ENCODE results near the gene DHRS1.
"Not testable (repeated sequence)": the region's sequence is repeated elsewhere in the genome, so short reads cannot be mapped to it uniquely, and the experiment has no call there.

Gene DHRS1

DNA sequence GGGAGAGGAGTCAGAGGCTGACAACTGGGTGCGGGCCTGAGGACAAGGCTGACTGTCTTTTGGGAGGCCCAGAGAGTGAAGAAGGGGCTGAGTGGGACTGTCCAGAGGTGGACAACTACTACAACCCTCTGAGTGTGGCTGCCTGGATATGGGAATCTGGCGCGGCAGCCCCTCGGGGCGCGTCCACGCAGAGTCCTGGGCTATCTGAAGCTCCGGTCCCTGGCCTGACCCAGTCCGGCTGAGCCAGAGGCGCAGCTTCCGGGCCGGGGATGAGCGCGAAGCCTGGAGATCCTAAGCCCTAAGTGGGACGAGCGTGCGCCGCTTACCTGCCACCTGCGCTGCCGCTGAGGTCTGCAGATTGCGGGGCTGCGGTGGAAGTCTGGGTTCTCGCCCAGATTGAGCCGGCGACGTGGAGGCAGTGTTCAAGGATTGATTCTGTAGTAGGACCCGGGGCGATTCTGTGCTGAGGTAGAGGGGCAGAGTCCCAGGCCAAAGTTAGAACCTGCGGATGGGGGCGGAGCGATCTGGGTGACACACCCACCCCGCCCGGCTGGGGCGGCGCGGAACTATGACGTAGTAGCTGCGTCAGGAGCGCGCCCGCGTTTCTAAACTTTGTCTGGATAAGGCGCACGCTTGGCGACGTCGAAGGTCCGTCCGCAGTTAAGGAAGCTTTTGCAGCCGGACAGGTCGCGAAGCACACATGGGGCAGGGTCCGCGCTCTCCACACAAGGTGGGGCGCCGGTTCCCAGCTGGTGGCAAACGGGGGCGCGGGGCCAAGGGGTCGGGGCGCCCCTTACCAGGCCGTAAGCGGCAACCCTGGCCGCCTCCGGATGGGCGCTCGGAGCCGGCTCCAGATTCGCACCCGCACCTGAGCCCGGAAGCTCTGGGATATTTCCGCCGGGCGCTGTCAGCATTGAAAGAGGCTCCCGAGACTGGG is at the start of gene DHRS1, which contains the start of gene NOP9:
DHRS1 (minus strand) TSS at position 526 of the 937 bp plus-strand sequence. CDS start 674 bp downstream, outside the sequence.
NOP9 (plus strand) TSS at position 596 of the 937 bp plus-strand sequence; CDS start at position 701, 105 bp downstream.
- DNase-seq = peak; percentile 89 to 93

DNA sequence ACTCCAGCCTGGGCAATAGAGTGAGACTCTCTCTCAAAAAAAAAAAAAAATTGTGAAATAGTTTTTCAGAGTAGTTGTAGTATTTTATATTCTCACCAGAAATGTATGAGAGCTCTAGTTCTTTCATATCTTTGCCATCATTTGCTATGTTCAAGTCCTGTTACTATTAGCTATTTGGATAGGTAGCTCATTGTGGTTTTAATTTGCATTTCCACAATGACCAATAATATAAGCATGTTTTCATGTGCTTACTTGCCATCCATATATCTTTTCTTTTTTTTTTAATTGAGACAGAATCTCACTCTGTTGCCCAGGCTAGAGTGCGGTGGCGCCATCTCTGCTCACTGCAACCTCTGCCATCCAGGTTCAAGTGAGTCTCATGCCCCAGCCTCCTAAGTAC is 48.6 kb upstream of the DHRS1 start:
- no peak for DNase-seq

GRCh38 chr14:24347134-24347533 is 47.6 kb upstream of the DHRS1 start:
- DNase-seq = no peak

- DNase-seq = no peak
Observed at GRCh38 chr14:24343795-24344660, 44.4 kb upstream of the DHRS1 start.

DNA sequence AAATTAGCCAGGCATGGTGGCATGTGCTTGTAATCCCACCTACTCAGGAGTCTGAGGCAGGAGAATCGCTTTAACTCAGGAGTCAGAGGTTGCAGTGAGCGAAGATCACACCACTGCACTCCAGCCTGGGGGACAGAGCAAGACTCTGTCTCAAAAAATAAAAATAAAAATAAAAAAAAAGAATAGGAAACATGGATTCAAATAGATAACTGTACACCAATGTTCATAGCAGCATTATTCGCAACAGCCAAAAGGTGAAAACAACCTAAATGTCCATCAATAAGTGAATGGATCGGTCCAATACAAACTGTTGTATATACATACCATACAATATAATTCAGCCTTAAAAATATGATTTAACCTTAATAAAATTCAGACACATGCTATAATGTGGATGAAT is 43.3 kb upstream of the DHRS1 start:
- no peak for DNase-seq

DNA sequence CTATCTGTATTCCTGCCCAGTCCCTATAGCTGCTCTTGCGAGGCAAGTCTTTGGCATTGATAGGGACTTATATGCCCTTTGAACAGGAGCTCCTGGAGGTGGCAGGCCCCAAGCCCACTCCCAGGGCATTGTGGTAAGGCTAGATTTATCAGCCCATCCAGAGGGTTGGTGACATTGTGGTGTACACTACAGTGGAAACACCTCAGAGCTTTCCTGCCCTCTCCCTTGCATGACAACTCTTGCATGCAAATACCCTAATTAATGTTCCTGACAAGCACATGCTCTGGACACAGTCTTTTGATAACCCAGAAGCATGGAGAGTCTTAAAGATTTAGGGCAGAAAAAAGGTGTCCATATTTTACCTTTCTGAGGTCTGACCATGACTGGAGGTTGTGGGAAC is 41.0 kb upstream of the DHRS1 start:
- DNase-seq = no peak

DNA sequence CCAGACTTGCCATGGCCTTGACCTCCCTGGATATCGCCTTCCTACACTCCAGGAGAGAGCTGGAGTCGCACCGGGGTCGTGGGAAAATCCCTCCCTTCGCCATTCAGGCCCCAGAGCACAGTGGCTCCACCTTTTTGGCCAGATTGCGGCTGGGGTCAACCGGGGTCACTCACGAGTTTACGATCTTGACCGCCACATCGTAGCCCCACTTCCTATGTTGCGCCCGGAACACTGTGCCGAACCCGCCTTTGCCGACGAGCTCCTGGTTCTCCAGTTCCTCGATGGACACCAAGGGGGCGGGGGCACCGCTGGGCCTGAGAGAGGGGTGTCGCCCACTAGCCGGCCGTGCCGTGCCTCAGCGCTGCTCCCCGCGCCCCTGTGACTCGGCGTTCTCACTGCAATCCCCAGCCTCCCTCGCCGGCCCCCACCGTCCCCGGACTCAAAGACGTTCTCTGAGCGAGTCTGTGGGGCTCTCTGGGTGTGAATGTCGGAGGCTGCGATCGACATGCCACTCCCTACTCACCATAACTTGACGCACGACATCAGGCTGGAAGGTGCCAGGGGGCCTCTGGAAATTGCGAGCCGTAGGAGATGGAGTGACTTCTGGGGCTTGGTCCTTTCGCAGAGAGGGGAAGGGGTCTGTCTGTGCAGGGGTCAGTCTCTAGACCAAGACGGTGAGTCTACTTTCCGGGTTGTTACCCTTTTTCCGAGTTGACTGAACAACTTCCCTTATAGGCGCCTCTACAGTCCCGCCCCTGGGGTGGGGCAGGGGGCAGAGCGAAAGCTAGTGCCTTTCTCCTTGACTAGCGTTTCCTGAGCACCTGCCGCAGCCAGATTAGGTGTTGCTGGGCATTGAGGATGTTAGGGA is 39.9 kb upstream of the DHRS1 start, which contains the start of gene RIPK3:
RIPK3 (minus strand) TSS at position 708 of the 868 bp plus-strand sequence; CDS start at position 543, 165 bp downstream.
- peak; percentile 59 to 70 for DNase-seq

DNA sequence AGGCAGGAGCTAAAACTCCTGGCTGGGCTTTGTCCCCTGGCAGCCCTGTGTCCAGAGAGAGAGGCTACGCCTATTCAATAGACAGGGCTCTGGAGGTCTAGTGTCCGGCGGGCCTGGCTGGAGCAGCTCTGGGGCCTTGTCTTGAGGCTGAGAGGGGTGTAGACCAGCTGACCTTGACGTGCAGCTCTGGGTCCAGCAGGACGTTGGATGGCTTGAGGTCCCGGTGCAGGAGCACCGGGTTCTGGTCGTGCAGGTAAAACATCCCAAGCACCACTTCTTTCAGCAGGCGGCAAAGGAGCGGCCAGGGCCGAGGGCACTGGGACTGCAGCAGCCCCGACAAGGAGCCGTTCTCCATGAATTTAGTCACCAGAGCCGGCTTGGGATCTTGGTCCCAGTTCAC is 39.3 kb upstream of the DHRS1 start:
- DNase-seq = no peak

- no peak for DNase-seq
Observed at GRCh38 chr14:24337824-24338175, 38.2 kb upstream of the DHRS1 start.

DNA sequence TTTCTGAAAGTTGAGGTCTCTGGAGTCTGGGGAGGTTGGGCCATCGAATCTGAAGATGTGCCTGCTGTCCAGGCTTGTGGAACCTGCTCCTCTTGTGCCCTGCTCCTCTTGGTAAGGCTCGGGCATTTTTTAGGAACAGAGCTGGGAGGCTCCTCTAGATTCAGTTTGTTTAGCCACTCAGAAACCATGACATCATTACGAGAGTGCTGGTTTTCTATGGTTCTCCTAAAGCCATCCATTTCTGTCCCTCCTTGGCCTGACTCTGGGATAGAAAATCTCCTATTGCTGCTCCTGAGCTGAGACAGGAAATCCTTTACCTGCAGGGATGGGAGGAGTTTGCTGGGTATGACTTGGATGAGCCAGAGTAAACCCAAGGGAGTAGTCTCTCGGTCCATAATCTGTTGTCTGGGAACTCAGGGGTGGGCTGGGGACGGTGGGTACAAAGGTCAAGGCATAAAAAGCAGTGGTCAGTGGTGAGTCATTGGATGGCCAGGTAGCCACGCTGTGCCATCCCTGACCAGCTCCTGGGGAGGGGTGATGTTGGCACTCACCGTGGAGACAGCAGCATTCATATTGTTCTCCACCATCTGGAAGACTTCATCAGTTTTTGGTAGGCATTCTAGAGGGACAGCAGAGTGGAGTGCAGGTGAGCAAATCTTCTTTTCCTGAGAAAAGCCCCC is 37.7 kb upstream of the DHRS1 start:
- DNase-seq = no peak

DNA sequence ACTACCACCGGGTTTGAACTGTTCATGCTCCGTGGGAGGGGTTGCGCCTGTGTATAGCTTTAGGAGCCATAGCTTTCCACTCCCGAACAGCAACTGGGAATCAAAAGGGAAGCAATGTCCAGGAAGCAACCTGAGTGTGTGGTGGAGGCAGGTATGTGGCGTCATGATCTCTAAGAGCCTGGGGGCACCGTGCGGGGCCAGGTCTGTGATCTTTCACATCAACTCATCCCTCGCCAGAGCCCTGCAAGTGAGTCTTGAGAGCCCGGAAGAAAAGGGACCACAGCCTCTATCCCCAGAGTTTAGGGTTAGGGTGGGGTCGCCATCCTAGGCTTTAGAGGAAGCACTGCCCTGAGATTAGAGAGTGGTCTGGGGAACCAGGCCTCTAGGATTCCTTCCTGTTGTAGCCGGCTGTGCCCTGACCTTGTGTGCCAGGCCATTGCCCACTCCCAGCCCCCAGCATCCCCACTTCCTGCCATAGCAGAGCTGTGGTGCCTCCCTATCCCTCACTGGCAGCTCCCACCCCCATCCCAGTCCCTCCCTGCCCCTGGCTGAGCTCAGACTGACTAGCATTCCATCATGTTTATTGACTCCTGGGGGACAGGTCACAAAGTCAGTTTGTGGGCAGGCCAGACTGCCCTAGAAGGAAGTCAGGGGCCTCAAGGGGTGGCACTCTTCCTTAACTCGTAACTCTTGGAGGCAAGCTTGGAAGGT is 36.0 kb upstream of the DHRS1 start:
- no peak for DNase-seq

GRCh38 chr14:24334431-24335291 is 35.1 kb upstream of the DHRS1 start, which contains the start of gene ADCY4:
ADCY4 (minus strand) TSS chr14:24335071; CDS start chr14:24334652, 419 bp downstream.
- DNase-seq = no peak

DNA sequence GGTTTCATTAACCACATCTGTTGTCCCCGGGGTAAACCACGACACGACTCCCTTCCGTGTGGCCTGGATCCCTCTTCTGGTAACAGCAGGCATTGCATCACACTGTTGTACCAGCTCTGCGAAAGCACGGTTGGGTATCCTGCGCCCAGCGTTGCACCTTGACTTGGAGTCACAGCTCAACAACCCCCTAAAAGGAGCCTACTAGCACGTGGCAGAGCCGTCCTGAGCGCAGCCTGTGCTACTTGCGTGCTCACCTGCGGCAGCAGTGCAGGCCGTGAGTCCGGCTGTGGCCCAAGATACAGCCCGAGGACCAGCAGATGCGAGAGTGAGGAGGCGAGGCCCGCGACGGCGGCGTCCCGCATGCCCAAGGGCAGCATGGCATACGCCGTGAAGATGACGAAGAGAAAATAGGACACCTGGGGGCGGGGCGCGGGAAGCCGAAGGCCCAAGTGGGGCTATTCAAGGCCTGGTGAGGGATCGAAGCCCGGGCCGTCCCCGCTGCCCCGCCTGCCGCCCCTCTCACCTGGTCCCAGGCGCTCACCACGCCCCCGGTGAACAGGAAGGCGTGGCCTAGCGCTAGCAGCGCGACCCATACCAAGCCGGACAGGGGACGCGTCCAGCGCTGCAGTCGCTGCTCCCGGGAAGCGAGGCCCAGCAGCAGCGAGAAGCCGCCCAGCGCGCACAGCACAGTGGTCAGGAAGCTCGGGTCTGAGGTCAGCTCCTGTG is 32.9 kb upstream of the DHRS1 start:
- peak; percentile 85 to 86 for DNase-seq

DNA sequence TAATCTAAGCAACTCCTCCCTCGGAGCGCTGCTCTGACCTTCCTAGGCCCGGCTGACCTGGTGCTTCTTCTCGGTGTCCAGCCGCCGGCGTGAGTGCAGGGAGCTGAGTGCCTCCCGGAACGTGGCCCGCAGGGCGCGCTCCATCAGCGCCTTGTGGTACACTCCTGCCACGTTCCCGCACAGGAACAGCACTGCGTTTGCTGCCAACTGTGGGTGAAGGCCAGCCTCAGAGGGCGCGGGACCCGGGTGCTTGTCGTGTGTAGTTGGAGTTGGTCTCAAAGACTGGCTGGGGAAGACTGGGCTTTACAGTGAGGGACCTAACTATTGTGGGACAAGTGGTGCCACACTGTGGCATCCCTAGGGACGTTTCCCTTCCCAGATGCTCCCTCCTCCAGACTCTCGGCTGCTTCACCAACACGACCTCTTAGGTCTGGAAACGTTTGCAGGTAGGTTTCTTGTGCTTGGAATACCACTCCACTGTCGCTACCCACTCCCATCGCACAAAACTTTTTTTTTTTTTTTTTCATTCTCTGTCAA is 32.2 kb upstream of the DHRS1 start:
- no peak for DNase-seq

DNA sequence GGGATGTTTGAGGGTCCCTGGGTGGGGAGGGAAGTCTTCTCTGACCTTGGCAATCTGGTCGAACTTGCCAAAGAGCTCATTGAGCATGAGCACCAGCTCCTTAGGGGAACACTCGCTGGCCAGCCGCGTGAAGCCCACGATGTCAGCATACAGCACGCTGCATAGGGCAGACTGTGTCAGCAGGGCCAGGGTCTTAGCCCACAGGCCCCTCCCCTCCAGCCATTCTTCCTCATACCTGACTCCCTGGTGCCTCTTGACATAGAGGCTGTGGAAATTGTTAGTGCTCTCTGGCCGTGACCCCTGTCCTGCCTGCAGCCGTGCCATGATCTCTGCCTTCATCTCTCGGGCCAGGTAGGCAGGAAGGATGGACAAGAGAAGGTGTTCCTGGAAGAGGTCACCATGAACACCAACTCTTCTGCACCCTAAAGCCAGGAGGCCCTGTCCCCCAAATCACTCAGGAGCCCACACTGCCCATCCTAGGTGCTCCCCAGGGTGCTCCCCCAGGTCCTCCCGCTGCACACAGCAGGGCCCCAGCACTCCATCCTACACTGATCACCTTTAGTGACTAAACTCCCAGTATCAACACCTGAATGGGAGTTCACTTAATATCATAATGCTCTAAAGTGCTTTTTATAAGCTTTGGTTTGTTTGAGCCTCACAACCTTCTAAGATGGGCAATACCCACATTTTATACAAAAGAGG is 31.5 kb upstream of the DHRS1 start:
- no peak for DNase-seq

DNA sequence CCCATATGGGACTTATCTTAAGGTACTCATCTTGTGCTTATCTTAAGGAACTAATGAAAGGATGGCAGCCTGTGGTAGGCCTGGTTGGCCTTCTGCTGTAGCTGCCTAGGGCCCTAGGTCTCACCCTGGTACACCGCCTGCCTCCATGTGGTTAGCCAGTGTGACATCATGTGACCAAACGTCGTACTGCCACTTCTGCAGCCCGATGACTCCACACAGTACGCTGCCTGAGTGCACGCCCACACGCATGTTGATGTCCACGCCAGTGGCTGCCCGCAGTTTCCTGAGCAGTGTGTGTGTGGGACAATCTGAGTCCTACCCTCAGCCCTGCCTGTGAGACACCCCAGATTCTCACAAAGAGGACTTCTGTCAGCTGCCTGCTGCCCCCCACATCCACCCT is 30.2 kb upstream of the DHRS1 start:
- DNase-seq = peak; percentile 31 to 45

GRCh38 chr14:24329073-24329663 is 29.6 kb upstream of the DHRS1 start:
- DNase-seq = no peak

- DNase-seq = not testable (repeated sequence)
Observed at GRCh38 chr14:24327914-24328313, 28.3 kb upstream of the DHRS1 start.
